ENCODE results near the gene CFAP57.

The CFAP57 gene

DNA sequence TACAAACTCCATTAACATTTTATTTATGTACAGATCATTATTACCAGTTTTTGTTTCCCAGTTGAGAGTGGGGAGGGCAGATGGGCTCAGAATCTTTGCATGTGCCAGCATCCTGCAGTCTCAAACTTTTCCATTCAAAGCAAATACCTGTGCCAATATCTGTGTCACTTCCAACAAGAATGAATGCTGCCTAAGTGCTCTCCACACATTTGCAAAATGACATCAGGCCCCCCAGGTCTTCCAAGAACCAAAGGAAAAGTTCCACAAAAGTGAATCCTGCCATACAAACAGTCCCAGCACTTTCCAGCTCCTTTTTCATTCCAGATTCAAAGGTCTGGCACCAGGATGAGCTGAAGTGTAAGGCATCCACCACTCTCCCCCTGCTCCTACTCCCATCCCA lies 127.0 kb downstream of the CFAP57 start:
- DNase-seq (ENCODE audit: low read depth), result no peak

DNA sequence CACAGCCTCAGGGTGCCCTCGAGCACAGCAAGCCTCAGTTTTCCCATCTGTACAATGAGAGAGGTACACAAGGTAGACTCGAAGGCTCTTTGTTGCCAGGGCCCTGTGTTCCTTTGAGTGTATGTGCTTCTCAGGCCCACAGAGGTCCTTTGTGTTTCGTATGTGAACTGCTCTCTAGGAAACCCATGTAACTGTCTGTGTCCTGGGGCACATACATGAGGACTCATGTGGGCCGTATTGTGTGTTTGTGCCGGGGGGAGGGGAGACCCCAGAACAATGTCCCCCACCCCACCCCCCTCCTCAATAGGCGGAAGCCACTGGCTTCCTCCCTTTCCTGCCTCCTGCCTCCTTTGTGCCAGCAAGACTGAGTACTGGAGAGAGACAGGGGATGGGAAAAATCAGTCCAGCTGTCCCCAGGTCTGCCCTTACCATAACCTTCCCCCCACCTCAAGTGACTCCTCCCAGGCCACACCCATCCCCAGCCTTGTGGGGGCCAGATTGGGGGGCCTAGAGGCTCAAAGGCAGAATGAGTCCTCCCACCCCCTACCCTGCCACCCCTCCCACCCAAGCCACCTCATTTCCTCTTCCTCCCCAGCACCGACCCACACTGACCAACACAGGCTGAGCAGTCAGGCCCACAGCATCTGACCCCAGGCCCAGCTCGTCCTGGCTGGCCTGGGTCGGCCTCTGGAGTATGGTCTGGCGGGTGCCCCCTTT lies 128.4 kb downstream of the CFAP57 start, which contains the start of gene TIE1:
Gene TIE1, plus strand, starts transcription at position 605 of the 717 bp plus-strand sequence. Its CDS starts 90 bp downstream, at position 695.
- DNase-seq (ENCODE audit: low read depth), result no peak

DNA sequence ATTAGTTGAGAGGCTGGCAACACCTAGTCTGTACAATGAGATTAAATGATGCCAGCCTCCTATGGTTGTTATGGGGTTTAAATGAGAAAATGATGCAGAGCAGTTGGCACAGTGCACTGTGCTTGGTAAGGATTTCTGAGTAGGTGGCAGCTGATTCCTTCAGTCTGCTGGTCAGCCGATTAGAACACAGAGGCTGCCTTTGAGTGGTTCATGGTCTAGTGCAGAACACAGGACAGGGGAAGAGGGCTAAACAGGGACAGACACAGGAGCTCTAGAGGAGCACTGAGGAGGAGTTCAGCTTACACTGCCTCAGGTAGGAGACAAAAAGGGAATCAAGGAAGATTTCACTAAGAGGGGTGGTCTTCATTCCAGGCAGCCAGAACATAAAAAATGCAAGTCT lies 130.1 kb downstream of the CFAP57 start:
- DNase-seq (ENCODE audit: low read depth), result no peak

DNA sequence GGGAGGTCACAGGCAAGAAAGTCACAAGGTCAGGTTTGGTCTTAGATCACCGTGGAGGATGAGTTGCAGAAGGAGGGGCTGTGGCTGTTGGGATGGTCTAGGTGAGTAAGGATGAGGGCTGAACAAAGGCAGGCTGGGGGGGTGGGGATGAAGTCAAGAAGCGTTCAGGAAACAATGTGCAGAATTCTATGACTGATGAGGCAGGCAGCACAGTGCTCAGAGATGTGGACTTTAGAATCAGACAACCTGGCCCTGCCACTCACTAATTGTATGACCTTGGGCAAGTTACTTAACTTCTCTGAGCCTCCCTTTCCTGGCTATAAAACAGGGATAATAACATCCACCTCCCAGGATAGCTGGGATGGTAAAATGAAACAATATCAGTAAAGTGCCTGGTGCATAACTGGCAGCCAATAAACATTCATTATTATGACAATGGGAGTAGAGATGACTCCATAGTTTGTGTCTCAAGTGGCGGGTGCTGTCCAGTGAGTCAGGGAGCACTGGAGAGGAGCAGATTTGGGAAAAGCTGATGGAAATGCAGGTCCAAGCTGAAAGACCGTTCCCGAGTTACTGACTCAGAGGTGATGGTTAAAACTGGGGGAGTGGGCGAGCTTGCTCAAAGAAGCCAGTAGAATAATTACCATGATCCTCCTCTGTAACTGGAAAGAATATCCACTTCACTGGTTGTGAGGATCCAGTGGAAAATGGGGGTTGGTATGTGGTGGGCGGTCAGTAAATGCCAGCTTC lies 130.8 kb downstream of the CFAP57 start:
- no peak for DNase-seq (ENCODE audit: low read depth)

DNA sequence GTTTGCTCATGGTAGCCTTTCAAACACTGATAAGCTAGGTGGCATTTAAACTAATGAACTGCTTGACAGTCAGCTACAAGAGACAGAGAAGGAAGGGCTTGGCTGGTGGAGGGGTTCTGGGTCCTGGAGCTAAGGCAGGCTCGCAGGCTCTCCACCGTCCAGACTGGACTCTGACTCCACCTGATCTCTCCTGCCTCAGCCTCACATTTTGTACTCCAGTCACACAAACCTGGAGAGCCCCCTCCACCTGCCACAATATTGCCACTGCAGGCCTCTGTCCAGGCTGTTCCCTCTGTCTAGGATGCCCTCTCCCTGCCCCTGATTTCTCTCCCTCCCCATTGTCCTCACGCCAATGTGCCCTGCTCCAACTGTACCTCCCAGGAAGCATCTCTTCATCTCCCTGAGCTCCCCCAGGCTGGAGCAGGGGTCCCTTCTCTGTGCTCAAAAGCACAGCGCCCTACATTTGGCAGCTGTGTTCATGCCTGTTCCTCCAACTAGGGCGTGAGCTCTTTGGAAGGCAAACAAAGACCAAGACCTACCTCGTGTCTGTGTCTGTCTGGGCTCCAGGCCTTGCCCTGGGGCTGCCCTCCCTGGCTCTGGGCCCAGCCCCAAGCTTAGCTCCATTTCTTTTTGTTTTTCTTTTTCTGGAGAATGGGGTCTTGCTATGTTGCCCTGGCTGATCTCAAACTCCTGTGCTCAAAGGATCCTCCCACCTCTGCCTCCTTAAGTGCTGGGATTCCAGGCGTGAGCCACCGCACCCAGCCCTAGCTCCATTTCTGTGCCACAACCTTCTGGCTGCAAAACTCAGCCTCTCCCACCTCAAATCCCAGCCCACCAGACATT lies 131.6 kb downstream of the CFAP57 start:
- no peak for DNase-seq (ENCODE audit: low read depth)

Measured in stimulated activated CD8-positive, alpha-beta memory T cell treated with anti-CD3 and anti-CD28 coated beads, Interleukin-15, amount 100 ng/mL, for 1 hour (primary cell).